ENCODE results near the gene NADSYN1.

- no peak for TF ChIP-seq CTCF (IDR thresholded peaks at IDR 0.05)
- no peak for TF ChIP-seq POLR2A (IDR thresholded peaks at IDR 0.05)
- no peak for TF ChIP-seq POLR2AphosphoS5 (IDR thresholded peaks at IDR 0.05)
- TF ChIP-seq EP300 (IDR thresholded peaks at IDR 0.05): no peak
These were observed 38.9 kb downstream of the NADSYN1 start for GRCh38 chr11:71491940-71492339.
